ENCODE data around the gene NFS1. TPM values are rescaled to one million over a fixed set of nuclear protein-coding genes. Genes with fewer than 3 reads are reported as not detected.

The NFS1 gene
- total and polyA plus RNA-seq, 2 experiments from 2014 or later: 38.1 to 48.5 TPM

DNA sequence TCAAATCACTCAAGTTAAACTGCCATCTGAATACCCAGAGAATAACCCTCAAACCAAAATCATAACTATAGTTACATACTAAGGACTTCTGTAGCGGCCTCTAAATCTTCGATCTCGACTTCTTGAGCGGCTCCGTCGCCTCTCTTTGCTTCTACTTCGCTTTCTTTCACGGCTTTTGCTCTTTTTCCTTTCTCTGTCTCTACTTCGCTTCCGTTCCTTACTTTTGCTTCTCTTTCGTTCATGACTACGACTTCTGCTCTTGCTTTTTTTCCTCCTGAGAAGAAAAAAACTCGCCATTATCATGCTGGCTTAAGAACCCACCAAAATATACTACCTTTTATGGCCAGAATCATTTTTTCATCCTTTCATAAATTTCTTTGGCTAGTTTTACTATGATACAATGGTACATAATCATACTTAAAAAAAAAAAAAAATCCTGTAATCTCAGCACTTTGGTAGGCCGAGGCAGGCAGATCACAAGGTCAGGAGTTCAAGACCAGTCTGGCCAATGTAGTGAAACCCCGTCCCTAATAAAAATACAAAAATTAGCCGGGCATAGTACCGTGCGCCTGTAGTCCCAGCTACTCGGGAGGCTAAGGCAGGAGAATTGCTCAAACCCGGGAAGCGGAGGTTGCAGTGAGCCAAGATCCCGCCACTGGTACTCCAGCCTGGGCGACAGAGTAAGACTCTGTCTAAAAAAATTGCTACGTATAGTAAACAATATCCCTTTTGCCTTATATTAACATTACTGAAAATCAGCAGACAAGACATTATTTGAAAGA is 32.9 kb upstream of the NFS1 start:
- Histone ChIP-seq H2AFZ (no peak overlapping the region), H3K79me2 (peaks cover 100% of the 10 kb centered on the region), H3K36me3 (replicated peaks; ENCODE audit: insufficient read depth, low read depth) (peaks cover 5% of the 10 kb centered on the region), H4K20me1 (ENCODE audit: insufficient read depth, poor library complexity, severe bottlenecking) (peaks cover 99% of the 10 kb centered on the region), H3K27me3 (no peaks in the 10 kb centered on the region), H3K27ac (no peak overlapping the region), H3K9me2 (replicated peaks; ENCODE audit: insufficient read depth) (no peaks in the 10 kb centered on the region), H3K4me1 (ENCODE audit: insufficient read depth) (peaks cover 23% of the 10 kb centered on the region), H3K4me3 (no peak overlapping the region), H3K4me2 (peak overlapping the region; percentile 19), H3K9me3 (ENCODE audit: low read depth) (no peaks in the 10 kb centered on the region)
- TF ChIP-seq, protein P1, sequence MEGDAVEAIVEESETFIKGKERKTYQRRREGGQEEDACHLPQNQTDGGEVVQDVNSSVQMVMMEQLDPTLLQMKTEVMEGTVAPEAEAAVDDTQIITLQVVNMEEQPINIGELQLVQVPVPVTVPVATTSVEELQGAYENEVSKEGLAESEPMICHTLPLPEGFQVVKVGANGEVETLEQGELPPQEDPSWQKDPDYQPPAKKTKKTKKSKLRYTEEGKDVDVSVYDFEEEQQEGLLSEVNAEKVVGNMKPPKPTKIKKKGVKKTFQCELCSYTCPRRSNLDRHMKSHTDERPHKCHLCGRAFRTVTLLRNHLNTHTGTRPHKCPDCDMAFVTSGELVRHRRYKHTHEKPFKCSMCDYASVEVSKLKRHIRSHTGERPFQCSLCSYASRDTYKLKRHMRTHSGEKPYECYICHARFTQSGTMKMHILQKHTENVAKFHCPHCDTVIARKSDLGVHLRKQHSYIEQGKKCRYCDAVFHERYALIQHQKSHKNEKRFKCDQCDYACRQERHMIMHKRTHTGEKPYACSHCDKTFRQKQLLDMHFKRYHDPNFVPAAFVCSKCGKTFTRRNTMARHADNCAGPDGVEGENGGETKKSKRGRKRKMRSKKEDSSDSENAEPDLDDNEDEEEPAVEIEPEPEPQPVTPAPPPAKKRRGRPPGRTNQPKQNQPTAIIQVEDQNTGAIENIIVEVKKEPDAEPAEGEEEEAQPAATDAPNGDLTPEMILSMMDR (IDR thresholded peaks at IDR 0.05; ENCODE audit: poor library complexity): no peak
- TF ChIP-seq EZH2 (IDR thresholded peaks at IDR 0.05; ENCODE audit: borderline replicate concordance): no peak
- no peak for TF ChIP-seq EZH2phosphoT487 (IDR thresholded peaks at IDR 0.05; ENCODE audit: low read depth, severe bottlenecking, unreplicated experiment)
- no peak for DNase-seq (ENCODE audit: low spot score)
- 94% methylated on average over 24 of the region's 24 CpGs for WGBS (ENCODE audit: low lambda C conversion rate, missing lambda C conversion rate)

DNA sequence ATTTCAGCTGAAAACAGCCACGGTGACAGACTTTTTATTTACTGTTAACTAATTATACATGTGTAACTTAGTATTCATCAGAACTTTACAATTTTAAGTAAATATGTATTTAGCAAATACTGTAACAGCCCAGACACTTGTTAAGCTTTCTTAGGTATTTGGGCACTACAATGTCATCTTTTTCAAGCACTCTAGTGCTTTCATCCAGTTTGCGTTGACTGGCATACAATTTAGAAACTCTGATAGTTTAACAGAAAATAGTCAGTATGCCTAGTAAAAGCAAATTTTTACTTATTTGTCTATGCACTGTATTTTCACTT is 32.3 kb upstream of the NFS1 start:
- H3K27ac ChIP-seq: no peak overlapping the region
- 73% methylated on average over 2 of the region's 2 CpGs for WGBS (ENCODE audit: low lambda C conversion rate, missing lambda C conversion rate)
- peaks cover 99% of the 10 kb centered on the region for H4K20me1 ChIP-seq (ENCODE audit: insufficient read depth, poor library complexity, severe bottlenecking)
- TF ChIP-seq EZH2phosphoT487 (IDR thresholded peaks at IDR 0.05; ENCODE audit: low read depth, severe bottlenecking, unreplicated experiment) (no peak), EZH2 (IDR thresholded peaks at IDR 0.05; ENCODE audit: borderline replicate concordance) (no peak)
- TF ChIP-seq, protein P1 (IDR thresholded peaks at IDR 0.05; ENCODE audit: poor library complexity): no peak
- H3K79me2 ChIP-seq: peaks cover 100% of the 10 kb centered on the region
- H3K36me3 ChIP-seq (replicated peaks; ENCODE audit: insufficient read depth, low read depth): peaks cover 7% of the 10 kb centered on the region
- H3K9me2 ChIP-seq (replicated peaks; ENCODE audit: insufficient read depth): no peaks in the 10 kb centered on the region
- no peaks in the 10 kb centered on the region for H3K9me3 ChIP-seq (ENCODE audit: low read depth)
- H3K4me2 ChIP-seq: peak overlapping the region; percentile 19
- no peak for DNase-seq (ENCODE audit: low spot score)
- H2AFZ ChIP-seq: no peak overlapping the region
- no peaks in the 10 kb centered on the region for H3K27me3 ChIP-seq
- no peak overlapping the region for H3K4me3 ChIP-seq
- H3K4me1 ChIP-seq (ENCODE audit: insufficient read depth): peaks cover 23% of the 10 kb centered on the region

DNA sequence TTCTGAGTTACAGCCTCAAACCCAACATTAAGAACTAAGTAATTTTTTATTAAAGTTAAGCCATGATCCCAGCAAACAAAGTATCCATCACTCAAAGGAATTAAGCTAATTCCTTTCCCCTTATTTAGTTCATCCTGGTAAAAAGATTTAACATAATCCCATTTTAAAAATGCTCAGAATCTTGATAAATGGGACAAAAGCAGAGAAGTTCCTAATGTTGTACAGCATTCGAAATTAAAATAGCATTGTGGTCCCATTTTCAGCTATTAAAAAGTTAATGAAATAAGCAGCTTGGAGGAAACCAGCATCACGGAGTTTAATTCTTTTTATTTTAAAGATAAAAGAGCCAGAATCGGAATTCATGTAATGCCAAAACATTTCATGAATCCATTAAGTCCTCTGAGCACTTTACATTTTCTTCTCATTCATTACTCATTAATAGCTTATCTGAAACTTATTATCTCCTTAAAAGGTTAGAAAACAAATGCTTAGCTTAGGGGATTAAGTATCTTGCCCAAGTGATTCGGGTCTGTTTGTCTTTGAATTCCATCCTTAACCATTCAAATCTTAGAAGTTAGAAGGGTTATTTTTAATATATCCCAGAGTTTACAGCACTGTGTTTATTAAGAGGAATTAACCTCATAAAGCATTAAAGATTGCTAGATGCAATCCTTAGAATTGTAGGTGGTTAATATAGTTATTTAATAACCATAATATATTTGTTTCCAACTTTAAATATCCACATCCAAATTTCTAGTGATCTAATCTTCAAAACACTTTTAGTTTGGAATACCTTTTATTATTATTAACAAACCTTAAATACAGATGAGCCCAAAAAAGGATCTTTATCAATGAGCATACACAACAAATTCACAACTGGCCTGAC is 31.7 kb upstream of the NFS1 start:
- Histone ChIP-seq H3K9me3 (ENCODE audit: low read depth) (no peaks in the 10 kb centered on the region), H3K27me3 (no peaks in the 10 kb centered on the region), H3K79me2 (peaks cover 100% of the 10 kb centered on the region), H3K9me2 (replicated peaks; ENCODE audit: insufficient read depth) (no peaks in the 10 kb centered on the region), H3K4me3 (no peak overlapping the region), H3K36me3 (replicated peaks; ENCODE audit: insufficient read depth, low read depth) (peaks cover 6% of the 10 kb centered on the region), H2AFZ (no peak overlapping the region), H4K20me1 (ENCODE audit: insufficient read depth, poor library complexity, severe bottlenecking) (peaks cover 99% of the 10 kb centered on the region), H3K27ac (no peak overlapping the region), H3K4me2 (peak overlapping the region; percentile 19), H3K4me1 (ENCODE audit: insufficient read depth) (peaks cover 21% of the 10 kb centered on the region)
- DNase-seq (ENCODE audit: low spot score): no peak
- TF ChIP-seq, protein P1 (IDR thresholded peaks at IDR 0.05; ENCODE audit: poor library complexity): no peak
- TF ChIP-seq EZH2phosphoT487 (IDR thresholded peaks at IDR 0.05; ENCODE audit: low read depth, severe bottlenecking, unreplicated experiment) (no peak), EZH2 (IDR thresholded peaks at IDR 0.05; ENCODE audit: borderline replicate concordance) (no peak)
- WGBS (ENCODE audit: low lambda C conversion rate, missing lambda C conversion rate): 59% methylated on average over 4 of the region's 4 CpGs
